HTERT RPE-1 (cell line): Measurements from ENCODE around the gene KCNN1.
"Not testable (repeated sequence)": the region's sequence is repeated elsewhere in the genome, so short reads cannot be mapped to it uniquely, and the experiment has no call there.

Experiments used
- in situ Hi-C: fragments of 300-500 bp; cut with MboI; formaldehyde crosslinking; loops from 4 replicates; pipeline ENCODE4 v1.14.3; 2020; ENCODE audit warnings: low sequenced_read_pairs

KCNN1 gene

GRCh38 chr19:17999684-18000479 lies 33.0 kb downstream of the KCNN1 start:
- in situ Hi-C loops, result no loop called here

- in situ Hi-C loops, result no loop called here
These were observed 33.6 kb downstream of the KCNN1 start for GRCh38 chr19:18000480-18000914.

GRCh38 chr19:18000915-18001776 lies 34.2 kb downstream of the KCNN1 start:
- in situ Hi-C loops, result no loop called here

GRCh38 chr19:18001777-18002345 lies 35.0 kb downstream of the KCNN1 start:
- in situ Hi-C loops, result no loop called here

- in situ Hi-C loops, result no loop called here
These were observed 35.5 kb downstream of the KCNN1 start for GRCh38 chr19:18002347-18002850.

- in situ Hi-C loops, result not testable (repeated sequence)
These were observed 38.8 kb downstream of the KCNN1 start for GRCh38 chr19:18005750-18006149.

GRCh38 chr19:18007044-18007916 lies 40.4 kb downstream of the KCNN1 start:
- in situ Hi-C loops, result no loop called here

- in situ Hi-C loops, result no loop called here
These were observed 41.2 kb downstream of the KCNN1 start, which contains the start of gene ARRDC2 for GRCh38 chr19:18007917-18008673. TSS of gene ARRDC2 (plus strand) at chr19:18008170. CDS start at chr19:18008311, 141 bp downstream.

GRCh38 chr19:18008814-18009213 lies 41.9 kb downstream of the KCNN1 start:
- in situ Hi-C loops, result no loop called here

GRCh38 chr19:18009412-18010066 lies 42.6 kb downstream of the KCNN1 start:
- in situ Hi-C loops, result no loop called here

GRCh38 chr19:18010149-18010548 lies 43.2 kb downstream of the KCNN1 start:
- in situ Hi-C loops, result no loop called here

- in situ Hi-C loops, result no loop called here
These were observed 46.6 kb downstream of the KCNN1 start for GRCh38 chr19:18013210-18014111.

GRCh38 chr19:18014197-18014596 lies 47.3 kb downstream of the KCNN1 start:
- in situ Hi-C loops, result no loop called here

- in situ Hi-C loops, result no loop called here
These were observed 49.5 kb downstream of the KCNN1 start for GRCh38 chr19:18016209-18016910.

GRCh38 chr19:18017275-18018083 lies 50.6 kb downstream of the KCNN1 start:
- in situ Hi-C loops, result no loop called here

- in situ Hi-C loops, result no loop called here
These were observed 53.5 kb downstream of the KCNN1 start for GRCh38 chr19:18020212-18021085.
